GM23248 (cell line): ENCODE measurements around the gene CYP26B1. TPM values are rescaled to one million over a fixed set of nuclear protein-coding genes. Genes with fewer than 3 reads are reported as not detected.

Source experiments
- DNase-seq: peaks from one replicate; pipeline ENCODE4 v3.0.0-alpha.2; 2015
- H2AFZ ChIP-seq: fragments of 200-600 bp; sonication (generic); 2 replicates; pipeline ENCODE4 v1.6.1; 2016; ENCODE audit warnings: antibody characterized with exemption
- H3F3A ChIP-seq: fragments of 200-600 bp; sonication (generic); 2 replicates; pipeline ENCODE4 v1.6.1; 2016; ENCODE audit warnings: mild to moderate bottlenecking, antibody characterized with exemption, mixed run types; ENCODE audit not compliant: insufficient read depth
- H3K27ac ChIP-seq: fragments of 200-600 bp; sonication (generic); 2 replicates; pipeline ENCODE4 v1.5.1; 2016; ENCODE audit warnings: mild to moderate bottlenecking
- H3K27me3 ChIP-seq: fragments of 200-600 bp; sonication (generic); replicated peaks from 2 replicates; pipeline ENCODE4 v1.6.1; 2016; ENCODE audit warnings: mild to moderate bottlenecking; ENCODE audit not compliant: insufficient read depth
- H3K36me3 ChIP-seq: fragments of 200-600 bp; sonication (generic); 2 replicates; pipeline ENCODE4 v1.6.1; 2016; ENCODE audit warnings: low read depth, mild to moderate bottlenecking
- H3K4me1 ChIP-seq: fragments of 200-600 bp; sonication (generic); 2 replicates; pipeline ENCODE4 v1.6.1; 2016; ENCODE audit warnings: mild to moderate bottlenecking; ENCODE audit not compliant: insufficient read depth
- H3K4me2 ChIP-seq: fragments of 200-600 bp; sonication (generic); one replicate; pipeline ENCODE4 v1.6.1; 2016; ENCODE audit warnings: mild to moderate bottlenecking; ENCODE audit not compliant: unreplicated experiment
- H3K4me3 ChIP-seq: fragments of 200-600 bp; sonication (generic); 2 replicates; pipeline ENCODE4 v1.5.1; 2016; ENCODE audit warnings: mild to moderate bottlenecking
- H3K79me2 ChIP-seq: fragments of 200-600 bp; sonication (generic); 2 replicates; pipeline ENCODE4 v1.6.1; 2016; ENCODE audit warnings: mild to moderate bottlenecking; ENCODE audit not compliant: insufficient read depth
- H3K9ac ChIP-seq: fragments of 200-600 bp; sonication (generic); 2 replicates; pipeline ENCODE4 v1.6.1; 2016; ENCODE audit warnings: mild to moderate bottlenecking
- H3K9me2 ChIP-seq: fragments of 200-600 bp; sonication (generic); 2 replicates; pipeline ENCODE4 v1.6.1; 2016; ENCODE audit warnings: mixed run types, mild to moderate bottlenecking, moderate library complexity; ENCODE audit not compliant: insufficient read depth
- H3K9me3 ChIP-seq: fragments of 200-600 bp; sonication (generic); one replicate; pipeline ENCODE4 v1.6.1; 2017; ENCODE audit warnings: low read depth
- H4K20me1 ChIP-seq: fragments of 200-600 bp; sonication (generic); 2 replicates; pipeline ENCODE4 v1.6.0; 2016; ENCODE audit not compliant: insufficient read depth
- EZH2 ChIP-seq: fragments of 200-600 bp; sonication (generic); IDR thresholded peaks from 2 replicates; pipeline ENCODE4 v1.6.1; 2018; ENCODE audit warnings: antibody characterized with exemption, mild to moderate bottlenecking; ENCODE audit not compliant: insufficient read depth, poor library complexity, severe bottlenecking
- EZH2phosphoT487 ChIP-seq: fragments of 200-600 bp; sonication (generic); IDR thresholded peaks from 2 replicates; pipeline ENCODE4 v1.6.1; 2018; ENCODE audit warnings: antibody characterized with exemption, moderate library complexity, mild to moderate bottlenecking, low read depth; ENCODE audit not compliant: insufficient read depth
- WGBS, 2 experiments: methylation state at CpG; one replicate each; pipeline ENCODE4 v1.1.6; 2015 to 2017; ENCODE audit warnings: low lambda C conversion rate in 2 of 2, low coverage in 1 of 2; ENCODE audit errors: missing lambda C conversion rate in 2 of 2; 5-methylcytosine and 5-hydroxymethylcytosine counted together
- in situ Hi-C: fragments of 300-500 bp; cut with MboI; formaldehyde crosslinking; loops from 2 replicates; pipeline ENCODE4 v1.15.0; 2020
- polyA plus RNA-seq: library from polyadenylated mRNA; unstranded; fragments of >200 nt; fragmentation: Nextera tagmentation; extraction: Ambion mirVana; gene quantifications from 2 replicates; pipeline ENCODE4 v1.2.1, GENCODE V29; 2016
- total RNA-seq: library from RNA; depleted of rRNA; stranded (reverse); fragments of >200 nt; shearing (Covaris generic); gene quantifications from 2 replicates; pipeline ENCODE4 v1.2.3, GENCODE V29; 2014; rRNA removed

Gene CYP26B1
- total RNA-seq, result 0.25 and 0.32 TPM in 2 replicates
- 0.23 and 0.33 TPM in 2 replicates for polyA plus RNA-seq

DNA sequence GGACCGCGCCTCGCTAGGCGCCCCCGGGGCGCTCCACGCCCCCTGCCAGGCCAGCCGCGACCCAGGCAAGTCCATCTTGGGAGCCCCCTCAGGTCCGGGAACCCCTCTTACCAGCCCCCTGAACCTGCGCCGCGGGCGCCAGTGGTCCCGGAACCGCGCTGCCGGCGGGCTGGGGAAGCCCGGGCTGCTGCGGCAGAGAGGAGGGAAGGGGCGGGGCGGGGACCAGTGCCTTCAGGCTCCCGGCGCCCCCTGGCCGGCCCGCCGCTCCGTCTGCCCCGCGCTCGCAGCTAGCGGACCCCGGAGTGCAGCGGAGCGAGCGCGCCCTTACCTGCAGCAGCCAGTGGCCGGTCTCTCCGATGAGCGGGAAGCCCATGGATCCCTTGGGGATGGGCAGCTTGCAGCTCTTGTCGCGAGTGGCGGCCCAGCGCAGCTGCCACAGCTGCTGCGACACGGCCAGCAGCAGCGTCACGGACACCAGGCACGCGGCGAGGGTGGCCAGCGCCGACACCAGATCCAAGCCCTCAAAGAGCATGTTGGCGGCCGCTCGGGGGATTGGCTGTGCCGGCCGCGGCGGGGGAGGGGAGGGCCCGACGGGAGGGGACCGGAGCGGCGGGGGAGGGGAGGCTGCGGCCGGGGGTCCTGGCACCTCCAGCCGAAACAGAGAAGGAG is at the start of gene CYP26B1:
Gene CYP26B1, minus strand, starts transcription at position 560 of the 669 bp plus-strand sequence. Its CDS starts 28 bp downstream, at position 532.
- no peaks in the 10 kb centered on the region for H3K36me3 ChIP-seq
- 1 to 2% methylated on average over 31 to 59 of the region's 69 CpGs for WGBS, 2 experiments
- in situ Hi-C loops, result loop anchor here (10.0 kb wide), 1 partner anchor 343 kb away; no protein-coding TSS in a partner anchor
- no peak within 1 kb of the TSS for H3K27ac ChIP-seq
- DNase-seq, result peak; percentile 46
- no peak within 1 kb of the TSS for H3K9ac ChIP-seq
- H3K4me3 ChIP-seq, result peak within 1 kb of the TSS; percentile 71
- H3F3A ChIP-seq, result no peaks in the 10 kb centered on the region
- H3K9me3 ChIP-seq, result no peaks in the 10 kb centered on the region
- no peak for TF ChIP-seq EZH2
- TF ChIP-seq EZH2phosphoT487, result peak; percentile 22; the same call in 1 of the 2 replicates
- H3K79me2 ChIP-seq, result no peaks in the 10 kb centered on the region
- peak within 1 kb of the TSS; percentile 62; the same call in 1 of the 2 replicates for H2AFZ ChIP-seq
- peaks cover 9% of the 10 kb centered on the region for H3K4me1 ChIP-seq
- H3K4me2 ChIP-seq, result peak within 1 kb of the TSS; percentile 61
- no peaks in the 10 kb centered on the region for H4K20me1 ChIP-seq
- H3K9me2 ChIP-seq, result no peaks in the 10 kb centered on the region
- H3K27me3 ChIP-seq, result peaks cover 60% of the 10 kb centered on the region

DNA sequence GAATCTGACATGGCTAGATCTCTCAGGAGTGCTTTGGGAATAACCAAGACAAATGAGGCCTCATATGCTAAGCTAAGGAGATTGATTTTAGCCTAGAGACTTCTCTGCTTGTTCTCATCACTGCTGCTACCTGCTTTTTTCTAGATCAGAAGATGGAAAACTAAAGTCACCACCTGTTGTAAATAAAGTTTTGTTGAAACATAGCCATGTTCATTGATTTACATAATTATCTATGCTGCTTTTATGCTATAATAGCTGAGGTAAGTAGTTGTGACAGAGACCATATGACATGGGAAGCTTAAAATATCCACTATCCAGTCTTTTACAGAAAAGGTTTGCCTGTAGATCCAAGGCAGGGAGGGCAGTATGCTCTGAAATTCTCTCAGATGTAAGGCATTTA is 46.1 kb upstream of the CYP26B1 start:
- H3K9me2 ChIP-seq, result no peaks in the 10 kb centered on the region
- H3K4me1 ChIP-seq, result peaks cover 6% of the 10 kb centered on the region
- no peak overlapping the region for H3K4me3 ChIP-seq
- no peak for TF ChIP-seq EZH2
- TF ChIP-seq EZH2phosphoT487, result no peak
- no peak for DNase-seq
- in situ Hi-C loops, result loop anchor here (25.0 kb wide), 1 partner anchor 394 kb away; no protein-coding TSS in a partner anchor
- H4K20me1 ChIP-seq, result no peaks in the 10 kb centered on the region
- no peaks in the 10 kb centered on the region for H3K36me3 ChIP-seq
- no peak overlapping the region for H2AFZ ChIP-seq
- H3K4me2 ChIP-seq, result no peak overlapping the region
- no peak overlapping the region for H3K9ac ChIP-seq
- H3K9me3 ChIP-seq, result no peaks in the 10 kb centered on the region
- no peaks in the 10 kb centered on the region for H3K79me2 ChIP-seq
- no peak overlapping the region for H3K27ac ChIP-seq
- H3F3A ChIP-seq, result peaks cover 16% of the 10 kb centered on the region
- no peaks in the 10 kb centered on the region for H3K27me3 ChIP-seq

DNA sequence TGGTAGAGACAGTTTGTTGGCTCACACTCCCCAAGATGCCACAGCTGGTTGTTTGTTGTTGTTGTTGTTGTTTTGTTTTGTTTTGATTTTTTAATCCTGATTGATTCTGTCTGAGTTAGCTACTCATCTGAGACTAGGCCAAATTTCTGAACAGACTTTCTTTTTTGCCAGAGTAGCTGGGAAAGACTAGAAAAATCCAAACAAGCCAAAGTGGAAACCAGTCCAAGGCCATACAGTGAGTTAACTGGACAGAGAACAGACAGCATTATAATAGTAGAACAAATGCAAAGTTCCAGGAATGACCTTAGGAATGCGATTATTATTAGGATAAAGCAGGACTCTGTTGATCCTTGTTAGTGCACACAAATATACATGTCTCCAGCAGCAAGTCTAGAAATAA is 43.8 kb upstream of the CYP26B1 start:
- Histone ChIP-seq H3K4me3 (no peak overlapping the region), H3K9ac (no peak overlapping the region), H3K4me1 (no peaks in the 10 kb centered on the region), H3K79me2 (no peaks in the 10 kb centered on the region), H3K27me3 (no peaks in the 10 kb centered on the region), H3F3A (no peaks in the 10 kb centered on the region), H2AFZ (no peak overlapping the region), H3K36me3 (no peaks in the 10 kb centered on the region), H4K20me1 (no peaks in the 10 kb centered on the region), H3K9me3 (no peaks in the 10 kb centered on the region), H3K27ac (no peak overlapping the region), H3K4me2 (no peak overlapping the region), H3K9me2 (no peaks in the 10 kb centered on the region)
- TF ChIP-seq EZH2 (no peak), EZH2phosphoT487 (no peak)
- DNase-seq, result no peak
- in situ Hi-C loops, result loop anchor here (25.0 kb wide), 1 partner anchor 396 kb away; no protein-coding TSS in a partner anchor
- 60 to 62% methylated on average over 1 of the region's 1 CpG for WGBS, 2 experiments

DNA sequence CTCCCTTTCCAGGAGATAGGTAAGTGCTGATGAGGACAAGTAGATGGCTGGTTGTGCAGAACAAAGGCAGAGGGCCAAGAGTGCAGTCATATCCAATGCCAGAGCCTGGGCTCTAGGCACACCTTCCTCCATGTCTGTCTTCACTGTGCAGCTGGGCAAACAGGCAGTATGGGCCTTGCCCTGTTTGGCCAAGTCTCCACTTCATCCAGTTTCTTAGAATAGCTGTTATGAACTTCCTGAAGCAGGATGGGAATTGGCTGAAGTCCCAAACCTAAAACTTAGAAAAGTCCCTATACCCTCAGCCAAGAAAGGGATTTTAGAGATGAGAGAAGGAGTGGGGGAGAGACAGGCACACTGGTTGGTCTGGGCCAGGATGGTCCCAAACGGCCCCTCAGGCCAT is 37.5 kb upstream of the CYP26B1 start:
- H3K79me2 ChIP-seq, result no peaks in the 10 kb centered on the region
- H3K27ac ChIP-seq, result no peak overlapping the region
- no peak overlapping the region for H2AFZ ChIP-seq
- no peak overlapping the region for H3K4me2 ChIP-seq
- H3K4me3 ChIP-seq, result no peak overlapping the region
- in situ Hi-C loops, result loop anchor here (25.0 kb wide), 1 partner anchor 402 kb away; no protein-coding TSS in a partner anchor
- H3K9me3 ChIP-seq, result no peaks in the 10 kb centered on the region
- WGBS, 2 experiments, result 93 to 94% methylated on average over 1 of the region's 1 CpG
- no peaks in the 10 kb centered on the region for H3K27me3 ChIP-seq
- H3K4me1 ChIP-seq, result no peaks in the 10 kb centered on the region
- DNase-seq, result no peak
- no peaks in the 10 kb centered on the region for H3F3A ChIP-seq
- H3K9ac ChIP-seq, result no peak overlapping the region
- TF ChIP-seq EZH2phosphoT487 (no peak), EZH2 (no peak)
- H4K20me1 ChIP-seq, result no peaks in the 10 kb centered on the region
- no peaks in the 10 kb centered on the region for H3K36me3 ChIP-seq
- H3K9me2 ChIP-seq, result no peaks in the 10 kb centered on the region
